Natural killer cell treated with Interleukin-12 subunit alpha and Interleukin-12 subunit beta and Interleukin-15 and Interleukin-18, amount 100 ng/mL, for 72 hours (primary cell): ENCODE measurements around the gene PPIH. TPM values are rescaled to one million over a fixed set of nuclear protein-coding genes. Genes with fewer than 3 reads are reported as not detected.
"Not testable (repeated sequence)": the region's sequence is repeated elsewhere in the genome, so short reads cannot be mapped to it uniquely, and the experiment has no call there.

Source experiments
- ATAC-seq, 2 donors: fragments of 150-1000 bp; cut with Tn5 transposase in 1 of 2; sonication (Bioruptor Pico), chemical (Tn5 transposase) in 1 of 2; 2 replicates each; pipeline ENCODE4 v1.10.0; 2021
- DNase-seq: peaks from one replicate; pipeline ENCODE4 v3.0.0; 2022; ENCODE audit warnings: low spot score
- H3K27ac Mint-ChIP-seq, 2 donors: 1 replicate in 1 of 2; 2 replicates in 1 of 2; pipeline ENCODE4 v1.8.0; 2022; ENCODE audit warnings: mixed read lengths in 2 of 2, mild to moderate bottlenecking in 1 of 2, moderate library complexity in 1 of 2
- H3K27me3 Mint-ChIP-seq, 2 donors: 1 replicate in 1 of 2; 2 replicates in 1 of 2; pipeline ENCODE4 v1.8.0; 2022; ENCODE audit warnings: mixed read lengths in 2 of 2
- H3K36me3 Mint-ChIP-seq: one replicate; pipeline ENCODE4 v1.8.0; 2022; ENCODE audit warnings: mixed read lengths
- H3K4me1 Mint-ChIP-seq, 2 donors: 1 replicate in 1 of 2; 2 replicates in 1 of 2; pipeline ENCODE4 v1.8.0; 2022; ENCODE audit warnings: low read depth in 2 of 2, mixed read lengths in 2 of 2, mild to moderate bottlenecking in 1 of 2
- H3K4me3 Mint-ChIP-seq: one replicate; pipeline ENCODE4 v1.8.0; 2022; ENCODE audit warnings: mixed read lengths
- H3K9me3 Mint-ChIP-seq: 2 replicates; pipeline ENCODE4 v1.8.0; 2022; ENCODE audit warnings: mixed read lengths
- total RNA-seq, 2 donors: library from RNA; stranded (reverse); gene quantifications; one replicate each; pipeline ENCODE4 v1.2.3, GENCODE V29; 2022

The PPIH gene
- total RNA-seq, 2 donors from 2014 or later, result 65.4 to 102 TPM

GRCh38 chr1:42725820-42726219, 67.6 kb downstream of the PPIH start:
- not testable (repeated sequence) for H3K36me3 Mint-ChIP-seq, ATAC-seq, H3K4me3 Mint-ChIP-seq, DNase-seq, H3K27ac Mint-ChIP-seq, H3K4me1 Mint-ChIP-seq, H3K9me3 Mint-ChIP-seq, H3K27me3 Mint-ChIP-seq

Other genes with a start within 250 kb of the PPIH start
- gene ZMYND12, start 202.4 kb upstream of the PPIH start, total RNA-seq, result not detected
- 10 to 100 TPM; 26.4 to 31.3 TPM for gene PPCS, start 201.9 kb upstream of the PPIH start, total RNA-seq
- 1 to 10 TPM in 1 of 2 donors, under 1 TPM in 1; 0.76 to 2.6 TPM for gene CCDC30, start 195.1 kb upstream of the PPIH start, total RNA-seq
- gene YBX1, start 24.0 kb downstream of the PPIH start, total RNA-seq, result 100 to 1,000 TPM; 459 to 670 TPM
- gene CLDN19, start 81.8 kb downstream of the PPIH start, total RNA-seq, result not detected
- gene P3H1, start 108.6 kb downstream of the PPIH start, total RNA-seq, result 10 to 100 TPM; 35.7 to 52.3 TPM
- gene C1orf50, start 108.8 kb downstream of the PPIH start, total RNA-seq, result 1 to 10 TPM; 8.7 to 9.5 TPM
- 1 to 10 TPM in 1 of 2 donors, under 1 TPM in 1; 0.55 to 1.9 TPM for gene TMEM269, start 126.6 kb downstream of the PPIH start, total RNA-seq
- gene ERMAP, start 158.7 kb downstream of the PPIH start, total RNA-seq, result 1 to 10 TPM; 2.5 to 4.0 TPM
- 10 to 100 TPM in 1 of 2 donors, 1 to 10 TPM in 1; 8.4 to 10.7 TPM for gene SVBP, start 159.0 kb downstream of the PPIH start, total RNA-seq
- gene ZNF691, start 188.2 kb downstream of the PPIH start, total RNA-seq, result 10 to 100 TPM; 10.1 to 14.0 TPM